B cell (primary cell): ENCODE data around the gene MTMR10. TPM values are rescaled to one million over a fixed set of nuclear protein-coding genes. Genes with fewer than 3 reads are reported as not detected.

ENCODE experiments used
- ATAC-seq: fragments of 200-7000 bp; cut with Tn5 transposase; one replicate; pipeline ENCODE4 v1.10.0; 2021; ENCODE audit warnings: low read depth, mild to moderate bottlenecking, moderate number of reproducible peaks, moderate library complexity
- CTCF ChIA-PET: fragments of 350-600 bp; sonication (Branson Sonifier 250); formaldehyde crosslinking; loops from one replicate; lab custom pipeline; 2021; ENCODE audit warnings: antibody characterized with exemption, inconsistent platforms; lab: Charles Lee
- POLR2A ChIA-PET: fragments of 350-600 bp; sonication (Branson Sonifier 250); formaldehyde crosslinking; loops from one replicate; lab custom pipeline; 2021; ENCODE audit warnings: antibody characterized with exemption; lab: Charles Lee
- DNase-seq: peaks from one replicate; pipeline ENCODE4 v3.0.0; 2013
- H2AFZ ChIP-seq: 2 replicates; pipeline ENCODE4 v1.6.1; 2012; ENCODE audit warnings: mild to moderate bottlenecking, low read depth, low read length; ENCODE audit not compliant: insufficient read depth, poor library complexity, severe bottlenecking
- H3K27ac ChIP-seq, 2 donors: 1 replicate in 1 of 2; 2 replicates in 1 of 2; pipeline ENCODE4 v1.5.1; 2012 to 2013; ENCODE audit warnings: low read length in 2 of 2, mild to moderate bottlenecking in 2 of 2, moderate library complexity in 1 of 2
- H3K27me3 ChIP-seq, 4 experiments: fragments of 200-600 bp in 1 of 4; sonication (generic) in 1 of 4; replicated peaks in 1 of 4; 1 replicate in 2 of 4; 2 replicates in 2 of 4; pipeline versions ENCODE4 v1.6.1 to v1.7.0; 2013 to 2016; ENCODE audit warnings: low read length in 3 of 4, mild to moderate bottlenecking in 2 of 4, mixed read lengths in 1 of 4, moderate library complexity in 1 of 4; ENCODE audit not compliant: insufficient read depth in 4 of 4, control insufficient read depth in 3 of 4; ENCODE audit errors: control extremely low read depth in 1 of 4
- H3K36me3 ChIP-seq, 2 experiments: replicated peaks in 1 of 2; 1 replicate in 1 of 2; 2 replicates in 1 of 2; pipeline versions ENCODE4 v1.6.1 to v1.7.1; 2013; ENCODE audit warnings: low read length in 1 of 2; ENCODE audit not compliant: insufficient read depth in 2 of 2, control insufficient read depth in 1 of 2; ENCODE audit errors: control extremely low read depth in 1 of 2, extremely low read depth in 1 of 2
- H3K4me1 ChIP-seq, 2 donors: fragments of 200-600 bp in 1 of 2; sonication (generic) in 1 of 2; 1 replicate in 1 of 2; 2 replicates in 1 of 2; pipeline versions ENCODE4 v1.5.1 to v1.6.1; 2013 to 2017; ENCODE audit warnings: low read length in 2 of 2; ENCODE audit not compliant: control insufficient read depth in 2 of 2, insufficient read depth in 2 of 2
- H3K4me2 ChIP-seq: replicated peaks from 2 replicates; pipeline ENCODE3; 2012; ENCODE audit warnings: mild to moderate bottlenecking, low read depth, low read length; ENCODE audit not compliant: poor library complexity, severe bottlenecking
- H3K4me3 ChIP-seq, 5 experiments: fragments of 200-600 bp in 1 of 5; sonication (generic) in 1 of 5; 1 replicate in 3 of 5; 2 replicates in 2 of 5; pipeline versions ENCODE4 v1.5.1 to v1.7.0; 2011 to 2016; ENCODE audit warnings: low read length in 4 of 5, mild to moderate bottlenecking in 4 of 5, low read depth in 2 of 5, control low read depth in 1 of 5, moderate library complexity in 1 of 5; ENCODE audit not compliant: insufficient read depth in 1 of 5; ENCODE audit errors: control extremely low read depth in 1 of 5, extremely low read depth in 1 of 5
- H3K79me2 ChIP-seq: fragments of 200-600 bp; sonication (generic); one replicate; pipeline ENCODE4 v1.6.0; 2016; ENCODE audit warnings: low read length; ENCODE audit not compliant: control insufficient read depth, insufficient read depth
- H3K9ac ChIP-seq: fragments of 200-600 bp; sonication (generic); 2 replicates; pipeline ENCODE4 v1.6.1; 2017; ENCODE audit warnings: mild to moderate bottlenecking, low read length, moderate library complexity
- H3K9me3 ChIP-seq, 3 donors: one replicate each; pipeline versions ENCODE4 v1.6.1 to v1.7.1; 2013; ENCODE audit warnings: low read length in 2 of 3; ENCODE audit not compliant: control insufficient read depth in 2 of 3, insufficient read depth in 1 of 3; ENCODE audit errors: control extremely low read depth in 1 of 3
- H4K20me1 ChIP-seq: 2 replicates; pipeline ENCODE4 v1.6.0; 2012; ENCODE audit warnings: mild to moderate bottlenecking, low read length; ENCODE audit not compliant: insufficient read depth, control insufficient read depth, poor library complexity, severe bottlenecking
- H3K27ac Mint-ChIP-seq: one replicate; pipeline ENCODE4 v1.8.0; 2021; ENCODE audit warnings: mixed read lengths
- H3K27me3 Mint-ChIP-seq: one replicate; pipeline ENCODE4 v1.8.0; 2021; ENCODE audit warnings: mixed read lengths
- H3K4me1 Mint-ChIP-seq: one replicate; pipeline ENCODE4 v1.8.0; 2021; ENCODE audit warnings: mixed read lengths
- H3K4me3 Mint-ChIP-seq: one replicate; pipeline ENCODE4 v1.8.0; 2021; ENCODE audit warnings: mixed read lengths
- H3K9me3 Mint-ChIP-seq: one replicate; pipeline ENCODE4 v1.8.0; 2022; ENCODE audit warnings: mixed read lengths; ENCODE audit not compliant: insufficient read depth
- CTCF ChIP-seq: fragments of 200-600 bp; IDR thresholded peaks from one replicate; pipeline ENCODE4 v1.8.0; 2022; ENCODE audit warnings: antibody characterized with exemption, mild to moderate bottlenecking
- EZH2 ChIP-seq: IDR thresholded peaks from 2 replicates; pipeline ENCODE4 v1.6.1; 2012; ENCODE audit warnings: borderline replicate concordance, low read depth, mild to moderate bottlenecking, moderate library complexity, low read length; ENCODE audit not compliant: insufficient read depth, poor library complexity, severe bottlenecking
- WGBS: methylation state at CpG from one replicate; pipeline ENCODE4 v1.1.5; 2013; ENCODE audit warnings: missing lambda C conversion rate; ENCODE audit not compliant: insufficient coverage; 5-methylcytosine and 5-hydroxymethylcytosine counted together
- intact Hi-C: fragments of 100-400 bp; cut with micrococcal nuclease; formaldehyde crosslinking; loops from one replicate; pipeline ENCODE4 v1.10.0; 2022
- polyA plus RNA-seq: library from polyadenylated mRNA; depleted of rRNA; stranded (reverse); fragments of >200 nt; gene quantifications from 2 replicates; pipeline ENCODE4 v1.2.3, GENCODE V29; 2012
- total RNA-seq, 2 donors: library from RNA; stranded (reverse); fragments of 120-200 nt in 1 of 2; gene quantifications; 1 replicate in 1 of 2; 2 replicates in 1 of 2; pipeline versions ENCODE4 v1.2.3 to v1.2.4, GENCODE V29; 2013 to 2022

The MTMR10 gene
- total and polyA plus RNA-seq, 2 donors (not counting 1 experiment from before 2014, with no cell fraction given) = 27.9 to 50.2 TPM

- Histone ChIP-seq H3K9me3 (no peaks in the 10 kb centered on the region), H3K9ac (peak overlapping the region; percentile 44), H3K4me1 (peaks cover 60 to 66% of the 10 kb centered on the region in 2 donors), H3K4me3 (peak overlapping the region in 4 of 5 experiments; percentile 9 to 36 (median 28)), H3K4me2 (peak overlapping the region; percentile 56), H3K27me3 (no peaks in the 10 kb centered on the region), H3K27ac (peak overlapping the region; percentile 25 to 67), H2AFZ (no peak overlapping the region), H3K36me3 (peaks cover 9 to 69% of the 10 kb centered on the region in 2 experiments), H3K79me2 (peaks cover 98% of the 10 kb centered on the region), H4K20me1 (peaks cover 59% of the 10 kb centered on the region)
- DNase-seq (no peak), ATAC-seq (peak; percentile 44)
- TF ChIP-seq EZH2 = no peak
- no peak for TF ChIP-seq CTCF
- intact Hi-C loops = no loop called here
- Mint-ChIP-seq H3K4me3 (peak overlapping the region; percentile 75), H3K27ac (peak overlapping the region; percentile 26), H3K4me1 (peaks cover 79% of the 10 kb centered on the region), H3K27me3 (no peaks in the 10 kb centered on the region), H3K9me3 (no peaks in the 10 kb centered on the region)
- ChIA-PET POLR2A (no interaction called here), CTCF (interaction anchor here (0.8 to 2.6 kb wide), 4 partner anchors 16 to 506 kb away, joined by 3 to 21 read pairs (median 4); no protein-coding TSS in a partner anchor)
- WGBS = 57% methylated on average over 3 of the region's 6 CpGs
These were observed 6.9 kb downstream of the MTMR10 start for GRCh38 chr15:30984542-30984941.

GRCh38 chr15:30984118-30984517 is 7.3 kb downstream of the MTMR10 start:
- H3K36me3 ChIP-seq = peaks cover 9 to 73% of the 10 kb centered on the region in 2 experiments
- no peak for ATAC-seq
- no peaks in the 10 kb centered on the region for H3K27me3 Mint-ChIP-seq
- peak overlapping the region; percentile 75 for H3K4me3 Mint-ChIP-seq
- H3K4me2 ChIP-seq = peak overlapping the region; percentile 56
- ChIA-PET CTCF (interaction anchor here (0.8 to 2.6 kb wide), 2 partner anchors 16 to 146 kb away, joined by 3 to 21 read pairs; no protein-coding TSS in a partner anchor), POLR2A (no interaction called here)
- peaks cover 61% of the 10 kb centered on the region for H4K20me1 ChIP-seq
- no peak overlapping the region for H2AFZ ChIP-seq
- H3K9me3 Mint-ChIP-seq = no peaks in the 10 kb centered on the region
- intact Hi-C loops = no loop called here
- H3K9ac ChIP-seq = peak overlapping the region; percentile 44
- peak overlapping the region in 1 of 2 donors; percentile 67 for H3K27ac ChIP-seq
- H3K4me1 Mint-ChIP-seq = peaks cover 80% of the 10 kb centered on the region
- peaks cover 0 to 4% (median 0%) of the 10 kb centered on the region in 3 donors for H3K9me3 ChIP-seq
- H3K4me3 ChIP-seq = peak overlapping the region in 2 of 5 experiments; percentile 26 to 36
- no peak for TF ChIP-seq CTCF
- TF ChIP-seq EZH2 = no peak
- no peaks in the 10 kb centered on the region for H3K27me3 ChIP-seq
- H3K4me1 ChIP-seq = peaks cover 61 to 68% of the 10 kb centered on the region in 2 donors
- DNase-seq = no peak
- peak overlapping the region; percentile 26 for H3K27ac Mint-ChIP-seq
- peaks cover 98% of the 10 kb centered on the region for H3K79me2 ChIP-seq
- WGBS = 100% methylated on average over 2 of the region's 3 CpGs
